Parathyroid adenoma (tissue), 2 donors: ENCODE results near the gene ZNF804A.

Experiments used
- H2AFZ ChIP-seq: fragments of 300-600 bp; sonication (generic); one replicate; pipeline ENCODE4 v1.7.0; 2017; ENCODE audit warnings: antibody characterized with exemption, mild to moderate bottlenecking
- H3K27ac ChIP-seq: fragments of 300-600 bp; sonication (generic); one replicate; pipeline ENCODE4 v1.7.0; 2017
- H3K27me3 ChIP-seq: fragments of 300-600 bp; sonication (generic); one replicate; pipeline ENCODE4 v1.7.0; 2017; ENCODE audit warnings: low read length; ENCODE audit not compliant: control insufficient read depth, insufficient read depth
- H3K36me3 ChIP-seq: fragments of 300-600 bp; sonication (generic); one replicate; pipeline ENCODE4 v1.7.0; 2017; ENCODE audit warnings: low read length; ENCODE audit not compliant: control insufficient read depth, insufficient read depth
- H3K4me1 ChIP-seq: fragments of 300-600 bp; sonication (generic); one replicate; pipeline ENCODE4 v1.7.0; 2017; ENCODE audit warnings: control low read depth
- H3K4me2 ChIP-seq: fragments of 300-600 bp; sonication (generic); one replicate; pipeline ENCODE4 v1.7.0; 2017; ENCODE audit warnings: low read length
- H3K4me3 ChIP-seq: fragments of 300-600 bp; sonication (generic); one replicate; pipeline ENCODE4 v1.7.0; 2017; ENCODE audit warnings: low read depth, low read length
- H3K79me2 ChIP-seq: fragments of 300-600 bp; sonication (generic); one replicate; pipeline ENCODE4 v1.7.0; 2017; ENCODE audit warnings: control low read depth
- H3K9ac ChIP-seq: fragments of 300-600 bp; sonication (generic); one replicate; pipeline ENCODE4 v1.7.0; 2017; ENCODE audit warnings: mild to moderate bottlenecking
- H3K9me3 ChIP-seq: fragments of 300-600 bp; sonication (generic); one replicate; pipeline ENCODE4 v1.7.0; 2017; ENCODE audit warnings: low read length; ENCODE audit not compliant: control insufficient read depth
- CTCF ChIP-seq: fragments of 300-600 bp; sonication (generic); IDR thresholded peaks from one replicate; pipeline ENCODE4 v1.7.0; 2017; ENCODE audit warnings: antibody characterized with exemption, mild to moderate bottlenecking
- donor health status: primary hyperparathyroidism.

ZNF804A gene

DNA sequence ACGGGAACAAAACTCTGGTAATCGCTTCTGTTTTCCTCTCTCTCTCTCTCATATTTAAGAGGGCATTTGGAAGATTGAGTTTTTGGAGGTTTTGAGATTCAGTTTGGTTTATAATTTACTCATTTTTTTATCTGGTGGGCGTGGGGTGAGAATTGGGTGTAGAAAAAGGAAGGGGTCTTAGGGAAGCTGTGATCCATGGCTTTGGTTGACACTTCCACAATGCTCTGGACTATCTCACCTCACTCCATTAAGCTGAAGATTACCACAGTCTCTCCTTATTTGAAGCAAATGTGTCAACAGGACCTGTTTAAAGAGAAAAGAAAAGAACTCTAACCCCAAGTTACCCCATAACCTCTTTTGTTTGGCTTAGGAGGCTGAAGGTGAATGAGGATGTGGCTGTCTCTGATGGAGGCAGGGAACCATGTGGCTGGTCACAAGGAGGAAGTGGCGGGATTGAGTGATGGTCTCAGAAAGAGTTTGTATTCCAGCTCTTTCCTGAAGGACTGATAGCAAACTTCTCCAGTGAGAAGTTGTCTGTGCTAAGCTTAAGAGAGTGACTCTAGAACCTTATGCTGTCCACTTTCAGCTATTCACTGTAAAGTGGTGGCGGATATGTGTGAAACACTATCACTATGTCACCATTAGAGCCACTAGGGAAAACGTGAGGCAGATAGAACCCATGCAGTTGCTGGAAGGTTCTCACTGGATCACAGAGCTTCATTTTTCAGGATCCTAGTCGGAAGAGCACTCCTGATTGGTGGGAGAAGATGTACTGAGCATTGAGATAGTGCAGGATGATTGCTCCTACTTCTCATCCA lies 934 bp downstream of the ZNF804A start:
- no peak for TF ChIP-seq CTCF
- no peaks in the 10 kb centered on the region for H3K79me2 ChIP-seq
- H3K9ac ChIP-seq: no peak overlapping the region
- peak overlapping the region; percentile 44 for H3K4me3 ChIP-seq
- peak overlapping the region; percentile 73 for H3K4me2 ChIP-seq
- no peak overlapping the region for H3K27ac ChIP-seq
- peaks cover 10% of the 10 kb centered on the region for H3K27me3 ChIP-seq
- H3K9me3 ChIP-seq: no peaks in the 10 kb centered on the region
- H3K36me3 ChIP-seq: no peaks in the 10 kb centered on the region
- no peaks in the 10 kb centered on the region for H3K4me1 ChIP-seq
- H2AFZ ChIP-seq: no peak overlapping the region

- H3K27ac ChIP-seq: no peak overlapping the region
- H3K9me3 ChIP-seq: no peaks in the 10 kb centered on the region
- no peak overlapping the region for H3K4me2 ChIP-seq
- H3K36me3 ChIP-seq: no peaks in the 10 kb centered on the region
- no peaks in the 10 kb centered on the region for H3K4me1 ChIP-seq
- no peak for TF ChIP-seq CTCF
- no peak overlapping the region for H2AFZ ChIP-seq
- H3K79me2 ChIP-seq: no peaks in the 10 kb centered on the region
- peaks cover 10% of the 10 kb centered on the region for H3K27me3 ChIP-seq
- no peak overlapping the region for H3K4me3 ChIP-seq
- no peak overlapping the region for H3K9ac ChIP-seq
Observed at GRCh38 chr2:184599872-184600222, 1.5 kb downstream of the ZNF804A start.

GRCh38 chr2:184602734-184603133 lies 4.4 kb downstream of the ZNF804A start:
- H3K79me2 ChIP-seq: no peaks in the 10 kb centered on the region
- no peak overlapping the region for H3K4me2 ChIP-seq
- H3K9me3 ChIP-seq: no peaks in the 10 kb centered on the region
- no peak overlapping the region for H2AFZ ChIP-seq
- H3K4me3 ChIP-seq: no peak overlapping the region
- H3K36me3 ChIP-seq: no peaks in the 10 kb centered on the region
- H3K4me1 ChIP-seq: no peaks in the 10 kb centered on the region
- H3K27ac ChIP-seq: no peak overlapping the region
- H3K9ac ChIP-seq: no peak overlapping the region
- no peak for TF ChIP-seq CTCF
- H3K27me3 ChIP-seq: peaks cover 10% of the 10 kb centered on the region

DNA sequence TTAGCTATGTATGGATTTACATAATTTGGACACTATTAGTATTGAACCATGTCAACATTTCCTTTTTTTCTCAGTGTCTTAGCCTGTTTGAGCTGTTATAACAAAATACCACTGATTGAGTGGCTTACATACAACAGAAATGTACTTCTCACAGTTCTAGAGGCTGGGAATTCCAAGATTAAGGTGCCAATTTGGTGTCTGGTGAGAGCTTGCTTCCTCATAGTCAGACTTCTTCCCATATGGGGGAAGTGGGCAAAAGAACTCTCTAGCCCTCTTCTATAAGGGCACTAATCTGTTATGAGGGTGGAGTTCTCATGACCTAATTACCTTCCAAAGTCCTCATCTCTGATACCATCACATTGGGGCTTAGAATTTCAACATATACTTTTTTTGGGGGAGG lies 12.6 kb downstream of the ZNF804A start:
- no peaks in the 10 kb centered on the region for H3K9me3 ChIP-seq
- no peak overlapping the region for H2AFZ ChIP-seq
- H3K4me3 ChIP-seq: no peak overlapping the region
- no peaks in the 10 kb centered on the region for H3K27me3 ChIP-seq
- TF ChIP-seq CTCF: no peak
- no peak overlapping the region for H3K4me2 ChIP-seq
- H3K27ac ChIP-seq: no peak overlapping the region
- no peaks in the 10 kb centered on the region for H3K4me1 ChIP-seq
- no peaks in the 10 kb centered on the region for H3K79me2 ChIP-seq
- H3K9ac ChIP-seq: no peak overlapping the region
- H3K36me3 ChIP-seq: no peaks in the 10 kb centered on the region
